B cell (primary cell): ENCODE data around the gene TNPO1. TPM values are rescaled to one million over a fixed set of nuclear protein-coding genes. Genes with fewer than 3 reads are reported as not detected.

Source experiments
- ATAC-seq: fragments of 200-7000 bp; cut with Tn5 transposase; one replicate; pipeline ENCODE4 v1.10.0; 2021; ENCODE audit warnings: low read depth, mild to moderate bottlenecking, moderate number of reproducible peaks, moderate library complexity
- CTCF ChIA-PET: fragments of 350-600 bp; sonication (Branson Sonifier 250); formaldehyde crosslinking; loops from one replicate; lab custom pipeline; 2021; ENCODE audit warnings: antibody characterized with exemption, inconsistent platforms; lab: Charles Lee
- POLR2A ChIA-PET: fragments of 350-600 bp; sonication (Branson Sonifier 250); formaldehyde crosslinking; loops from one replicate; lab custom pipeline; 2021; ENCODE audit warnings: antibody characterized with exemption; lab: Charles Lee
- DNase-seq: peaks from one replicate; pipeline ENCODE4 v3.0.0; 2013
- H2AFZ ChIP-seq: 2 replicates; pipeline ENCODE4 v1.6.1; 2012; ENCODE audit warnings: mild to moderate bottlenecking, low read depth, low read length; ENCODE audit not compliant: insufficient read depth, poor library complexity, severe bottlenecking
- H3K27ac ChIP-seq, 2 donors: 1 replicate in 1 of 2; 2 replicates in 1 of 2; pipeline ENCODE4 v1.5.1; 2012 to 2013; ENCODE audit warnings: low read length in 2 of 2, mild to moderate bottlenecking in 2 of 2, moderate library complexity in 1 of 2
- H3K27me3 ChIP-seq, 4 experiments: fragments of 200-600 bp in 1 of 4; sonication (generic) in 1 of 4; replicated peaks in 1 of 4; 1 replicate in 2 of 4; 2 replicates in 2 of 4; pipeline versions ENCODE4 v1.6.1 to v1.7.0; 2013 to 2016; ENCODE audit warnings: low read length in 3 of 4, mild to moderate bottlenecking in 2 of 4, mixed read lengths in 1 of 4, moderate library complexity in 1 of 4; ENCODE audit not compliant: insufficient read depth in 4 of 4, control insufficient read depth in 3 of 4; ENCODE audit errors: control extremely low read depth in 1 of 4
- H3K36me3 ChIP-seq, 2 experiments: replicated peaks in 1 of 2; 1 replicate in 1 of 2; 2 replicates in 1 of 2; pipeline versions ENCODE4 v1.6.1 to v1.7.1; 2013; ENCODE audit warnings: low read length in 1 of 2; ENCODE audit not compliant: insufficient read depth in 2 of 2, control insufficient read depth in 1 of 2; ENCODE audit errors: control extremely low read depth in 1 of 2, extremely low read depth in 1 of 2
- H3K4me1 ChIP-seq, 2 donors: fragments of 200-600 bp in 1 of 2; sonication (generic) in 1 of 2; 1 replicate in 1 of 2; 2 replicates in 1 of 2; pipeline versions ENCODE4 v1.5.1 to v1.6.1; 2013 to 2017; ENCODE audit warnings: low read length in 2 of 2; ENCODE audit not compliant: control insufficient read depth in 2 of 2, insufficient read depth in 2 of 2
- H3K4me2 ChIP-seq: replicated peaks from 2 replicates; pipeline ENCODE3; 2012; ENCODE audit warnings: mild to moderate bottlenecking, low read depth, low read length; ENCODE audit not compliant: poor library complexity, severe bottlenecking
- H3K4me3 ChIP-seq, 5 experiments: fragments of 200-600 bp in 1 of 5; sonication (generic) in 1 of 5; 1 replicate in 3 of 5; 2 replicates in 2 of 5; pipeline versions ENCODE4 v1.5.1 to v1.7.0; 2011 to 2016; ENCODE audit warnings: low read length in 4 of 5, mild to moderate bottlenecking in 4 of 5, low read depth in 2 of 5, control low read depth in 1 of 5, moderate library complexity in 1 of 5; ENCODE audit not compliant: insufficient read depth in 1 of 5; ENCODE audit errors: control extremely low read depth in 1 of 5, extremely low read depth in 1 of 5
- H3K79me2 ChIP-seq: fragments of 200-600 bp; sonication (generic); one replicate; pipeline ENCODE4 v1.6.0; 2016; ENCODE audit warnings: low read length; ENCODE audit not compliant: control insufficient read depth, insufficient read depth
- H3K9ac ChIP-seq: fragments of 200-600 bp; sonication (generic); 2 replicates; pipeline ENCODE4 v1.6.1; 2017; ENCODE audit warnings: mild to moderate bottlenecking, low read length, moderate library complexity
- H3K9me3 ChIP-seq, 3 donors: one replicate each; pipeline versions ENCODE4 v1.6.1 to v1.7.1; 2013; ENCODE audit warnings: low read length in 2 of 3; ENCODE audit not compliant: control insufficient read depth in 2 of 3, insufficient read depth in 1 of 3; ENCODE audit errors: control extremely low read depth in 1 of 3
- H4K20me1 ChIP-seq: 2 replicates; pipeline ENCODE4 v1.6.0; 2012; ENCODE audit warnings: mild to moderate bottlenecking, low read length; ENCODE audit not compliant: insufficient read depth, control insufficient read depth, poor library complexity, severe bottlenecking
- H3K27ac Mint-ChIP-seq: one replicate; pipeline ENCODE4 v1.8.0; 2021; ENCODE audit warnings: mixed read lengths
- H3K27me3 Mint-ChIP-seq: one replicate; pipeline ENCODE4 v1.8.0; 2021; ENCODE audit warnings: mixed read lengths
- H3K4me1 Mint-ChIP-seq: one replicate; pipeline ENCODE4 v1.8.0; 2021; ENCODE audit warnings: mixed read lengths
- H3K4me3 Mint-ChIP-seq: one replicate; pipeline ENCODE4 v1.8.0; 2021; ENCODE audit warnings: mixed read lengths
- H3K9me3 Mint-ChIP-seq: one replicate; pipeline ENCODE4 v1.8.0; 2022; ENCODE audit warnings: mixed read lengths; ENCODE audit not compliant: insufficient read depth
- EZH2 ChIP-seq: IDR thresholded peaks from 2 replicates; pipeline ENCODE4 v1.6.1; 2012; ENCODE audit warnings: borderline replicate concordance, low read depth, mild to moderate bottlenecking, moderate library complexity, low read length; ENCODE audit not compliant: insufficient read depth, poor library complexity, severe bottlenecking
- WGBS: methylation state at CpG from one replicate; pipeline ENCODE4 v1.1.5; 2013; ENCODE audit warnings: missing lambda C conversion rate; ENCODE audit not compliant: insufficient coverage; 5-methylcytosine and 5-hydroxymethylcytosine counted together
- intact Hi-C: fragments of 100-400 bp; cut with micrococcal nuclease; formaldehyde crosslinking; loops from one replicate; pipeline ENCODE4 v1.10.0; 2022
- polyA plus RNA-seq: library from polyadenylated mRNA; depleted of rRNA; stranded (reverse); fragments of >200 nt; gene quantifications from 2 replicates; pipeline ENCODE4 v1.2.3, GENCODE V29; 2012
- total RNA-seq, 2 donors: library from RNA; stranded (reverse); fragments of 120-200 nt in 1 of 2; gene quantifications; 1 replicate in 1 of 2; 2 replicates in 1 of 2; pipeline versions ENCODE4 v1.2.3 to v1.2.4, GENCODE V29; 2013 to 2022
- TF ChIP-seq, protein P1 (sequence below): fragments of 200-600 bp; IDR thresholded peaks from one replicate; pipeline ENCODE4 v1.8.0; 2022; ENCODE audit warnings: antibody characterized with exemption, mild to moderate bottlenecking

TNPO1 gene
- total and polyA plus RNA-seq, 2 donors (not counting 1 experiment from before 2014, with no cell fraction given) = 6.4 to 102 TPM

- Mint-ChIP-seq H3K4me1 (peaks cover 26% of the 10 kb centered on the region), H3K27ac (peak overlapping the region; percentile 94), H3K27me3 (peaks cover 10% of the 10 kb centered on the region), H3K9me3 (no peaks in the 10 kb centered on the region), H3K4me3 (peak overlapping the region; percentile 92)
- Histone ChIP-seq H3K9me3 (no peaks in the 10 kb centered on the region), H3K27ac (peak overlapping the region; percentile 91 to 99), H3K4me1 (peaks cover 17 to 20% of the 10 kb centered on the region in 2 donors), H3K36me3 (no peaks in the 10 kb centered on the region), H3K79me2 (peaks cover 36% of the 10 kb centered on the region), H3K9ac (peak overlapping the region; percentile 98), H3K4me2 (peak overlapping the region; percentile 92), H3K27me3 (peaks cover 0 to 6% (median 0%) of the 10 kb centered on the region in 4 experiments), H2AFZ (peak overlapping the region; percentile 97), H3K4me3 (peak overlapping the region; percentile 81 to 89 (median 82)), H4K20me1 (peaks cover 5% of the 10 kb centered on the region)
- intact Hi-C loops = loop anchor here (5.0 to 10.0 kb wide), 5 partner anchors 220 to 1948 kb away; partner anchors contain the start of genes BDP1, ENC1, GFM2 and NSA2
- peak; percentile 75 for DNase-seq
- POLR2A ChIA-PET = interaction anchor here (0.8 to 2.0 kb wide), 2 partner anchors 25 to 31 kb away, joined by 3 to 14 read pairs; no protein-coding TSS in a partner anchor
- CTCF ChIA-PET = interaction anchor here (0.7 to 5.4 kb wide), 6 partner anchors 9 to 206 kb away, joined by 3 to 64 read pairs (median 4); no protein-coding TSS in a partner anchor
- TF ChIP-seq, protein P1, sequence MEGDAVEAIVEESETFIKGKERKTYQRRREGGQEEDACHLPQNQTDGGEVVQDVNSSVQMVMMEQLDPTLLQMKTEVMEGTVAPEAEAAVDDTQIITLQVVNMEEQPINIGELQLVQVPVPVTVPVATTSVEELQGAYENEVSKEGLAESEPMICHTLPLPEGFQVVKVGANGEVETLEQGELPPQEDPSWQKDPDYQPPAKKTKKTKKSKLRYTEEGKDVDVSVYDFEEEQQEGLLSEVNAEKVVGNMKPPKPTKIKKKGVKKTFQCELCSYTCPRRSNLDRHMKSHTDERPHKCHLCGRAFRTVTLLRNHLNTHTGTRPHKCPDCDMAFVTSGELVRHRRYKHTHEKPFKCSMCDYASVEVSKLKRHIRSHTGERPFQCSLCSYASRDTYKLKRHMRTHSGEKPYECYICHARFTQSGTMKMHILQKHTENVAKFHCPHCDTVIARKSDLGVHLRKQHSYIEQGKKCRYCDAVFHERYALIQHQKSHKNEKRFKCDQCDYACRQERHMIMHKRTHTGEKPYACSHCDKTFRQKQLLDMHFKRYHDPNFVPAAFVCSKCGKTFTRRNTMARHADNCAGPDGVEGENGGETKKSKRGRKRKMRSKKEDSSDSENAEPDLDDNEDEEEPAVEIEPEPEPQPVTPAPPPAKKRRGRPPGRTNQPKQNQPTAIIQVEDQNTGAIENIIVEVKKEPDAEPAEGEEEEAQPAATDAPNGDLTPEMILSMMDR = no peak
- WGBS = under 1% methylated on average over 14 of the region's 24 CpGs
- ATAC-seq = peak; percentile 23
These were observed 618 bp downstream of the TNPO1 start for GRCh38 chr5:72817076-72817481.

DNA sequence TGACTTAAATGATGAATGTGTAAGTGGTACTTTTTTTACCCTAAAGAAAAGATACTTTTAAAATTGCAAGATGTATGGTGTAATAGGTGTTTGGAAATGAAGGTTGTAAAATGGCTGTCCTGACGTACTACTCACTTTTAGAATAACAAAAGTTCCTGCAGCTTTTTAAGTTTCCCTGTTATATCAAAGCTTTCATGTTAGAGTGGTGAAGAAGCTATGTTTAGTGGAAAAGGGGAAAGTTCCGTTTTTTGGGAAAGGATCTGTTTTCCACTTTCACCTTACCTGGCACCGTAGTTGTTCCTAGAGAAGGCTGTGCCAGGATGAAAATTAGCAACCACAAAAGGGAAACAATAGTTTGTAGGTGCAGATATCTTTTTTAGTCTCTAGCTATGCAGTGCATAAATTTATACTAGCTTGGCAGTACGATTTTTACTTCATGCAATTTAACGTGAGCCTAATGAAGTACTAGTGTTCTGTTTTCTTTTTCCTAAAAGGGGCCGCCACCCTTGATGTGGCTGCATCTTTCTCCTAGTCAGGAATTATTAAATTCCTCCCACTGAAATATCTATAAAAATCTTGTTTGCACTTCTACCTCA is 1.3 kb downstream of the TNPO1 start:
- Histone ChIP-seq H3K4me1 (peaks cover 17 to 20% of the 10 kb centered on the region in 2 donors), H3K4me3 (peak overlapping the region; percentile 81 to 89 (median 82)), H3K27ac (peak overlapping the region in 1 of 2 donors; percentile 99), H3K9ac (peak overlapping the region; percentile 98), H2AFZ (peak overlapping the region; percentile 97), H3K36me3 (no peaks in the 10 kb centered on the region), H3K9me3 (no peaks in the 10 kb centered on the region), H4K20me1 (peaks cover 5% of the 10 kb centered on the region), H3K4me2 (peak overlapping the region; percentile 92), H3K79me2 (peaks cover 43% of the 10 kb centered on the region), H3K27me3 (no peaks in the 10 kb centered on the region)
- WGBS = 25% methylated on average over 2 of the region's 6 CpGs
- TF ChIP-seq, protein P1 = no peak
- no peak for TF ChIP-seq EZH2
- ChIA-PET CTCF (interaction anchor here (0.7 to 5.4 kb wide), 13 partner anchors 9 to 451 kb away, joined by 3 to 64 read pairs (median 5); no protein-coding TSS in a partner anchor), POLR2A (interaction anchor here (2.0 kb wide), 1 partner anchor 31 kb away, joined by 14 read pairs; no protein-coding TSS in a partner anchor)
- H3K9me3 Mint-ChIP-seq = no peaks in the 10 kb centered on the region
- peak overlapping the region; percentile 94 for H3K27ac Mint-ChIP-seq
- peak overlapping the region; percentile 92 for H3K4me3 Mint-ChIP-seq
- H3K4me1 Mint-ChIP-seq = peaks cover 28% of the 10 kb centered on the region
- ATAC-seq (no peak), DNase-seq (no peak)
- peaks cover 3% of the 10 kb centered on the region for H3K27me3 Mint-ChIP-seq
- intact Hi-C loops = loop anchor here (2.0 to 10.0 kb wide), 6 partner anchors 220 to 1947 kb away; partner anchors contain the start of genes BDP1, BTF3, ENC1 and GFM2
